SK-N-SH (cell line): Measurements from ENCODE around the gene CDCP1.

Experiments
- POLR2AphosphoS5 ChIP-seq: IDR thresholded peaks from 2 replicates; pipeline ENCODE4 v1.6.1; 2012; ENCODE audit warnings: low read depth, low read length
- SMC3 ChIP-seq: IDR thresholded peaks from 2 replicates; pipeline ENCODE4 v1.6.1; 2012; ENCODE audit warnings: low read depth, low read length, improper control_type of control experiment
- TCF12 ChIP-seq: IDR thresholded peaks from 2 replicates; pipeline ENCODE4 v1.4.0; 2012
- TEAD4 ChIP-seq: IDR thresholded peaks from 2 replicates; pipeline ENCODE4 v1.4.0; 2012; ENCODE audit warnings: mild to moderate bottlenecking, borderline replicate concordance; ENCODE audit not compliant: insufficient read depth
- TF ChIP-seq, protein P1 (sequence below): fragments of 200-600 bp; sonication (generic); IDR thresholded peaks from 2 replicates; pipeline ENCODE4 v1.6.1; 2017; ENCODE audit warnings: antibody characterized with exemption, mild to moderate bottlenecking, moderate library complexity

- TF ChIP-seq POLR2AphosphoS5 = no peak
- TF ChIP-seq, protein P1, sequence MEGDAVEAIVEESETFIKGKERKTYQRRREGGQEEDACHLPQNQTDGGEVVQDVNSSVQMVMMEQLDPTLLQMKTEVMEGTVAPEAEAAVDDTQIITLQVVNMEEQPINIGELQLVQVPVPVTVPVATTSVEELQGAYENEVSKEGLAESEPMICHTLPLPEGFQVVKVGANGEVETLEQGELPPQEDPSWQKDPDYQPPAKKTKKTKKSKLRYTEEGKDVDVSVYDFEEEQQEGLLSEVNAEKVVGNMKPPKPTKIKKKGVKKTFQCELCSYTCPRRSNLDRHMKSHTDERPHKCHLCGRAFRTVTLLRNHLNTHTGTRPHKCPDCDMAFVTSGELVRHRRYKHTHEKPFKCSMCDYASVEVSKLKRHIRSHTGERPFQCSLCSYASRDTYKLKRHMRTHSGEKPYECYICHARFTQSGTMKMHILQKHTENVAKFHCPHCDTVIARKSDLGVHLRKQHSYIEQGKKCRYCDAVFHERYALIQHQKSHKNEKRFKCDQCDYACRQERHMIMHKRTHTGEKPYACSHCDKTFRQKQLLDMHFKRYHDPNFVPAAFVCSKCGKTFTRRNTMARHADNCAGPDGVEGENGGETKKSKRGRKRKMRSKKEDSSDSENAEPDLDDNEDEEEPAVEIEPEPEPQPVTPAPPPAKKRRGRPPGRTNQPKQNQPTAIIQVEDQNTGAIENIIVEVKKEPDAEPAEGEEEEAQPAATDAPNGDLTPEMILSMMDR = no peak
- no peak for TF ChIP-seq TCF12
- TF ChIP-seq SMC3 = no peak
- TF ChIP-seq TEAD4 = no peak
Measured at GRCh38 chr3:45106874-45107273, 39.3 kb downstream of the CDCP1 start.
